Glutamatergic neuron (in vitro differentiated cells): ENCODE measurements around the gene MRC1. TPM values are rescaled to one million over a fixed set of nuclear protein-coding genes. Genes with fewer than 3 reads are reported as not detected.
A peak's percentile ranks its signal among the peaks of the same experiment; 100 is the strongest.
"Not testable (repeated sequence)": the region's sequence is repeated elsewhere in the genome, so short reads cannot be mapped to it uniquely, and the experiment has no call there.

Experiments
- DNase-seq: peaks from one replicate; pipeline ENCODE4 v3.0.0; 2022
- H3K27ac Mint-ChIP-seq: one replicate; pipeline ENCODE4 v1.8.0; 2020; ENCODE audit warnings: mild to moderate bottlenecking, mixed read lengths, inconsistent platforms; ENCODE audit not compliant: unreplicated experiment
- H3K27me3 Mint-ChIP-seq: one replicate; pipeline ENCODE4 v1.8.0; 2020; ENCODE audit warnings: mild to moderate bottlenecking, moderate library complexity, mixed read lengths, inconsistent platforms; ENCODE audit not compliant: unreplicated experiment
- H3K36me3 Mint-ChIP-seq: one replicate; pipeline ENCODE4 v1.8.0; 2020; ENCODE audit warnings: mild to moderate bottlenecking, mixed read lengths, inconsistent platforms; ENCODE audit not compliant: unreplicated experiment
- H3K4me1 Mint-ChIP-seq: one replicate; pipeline ENCODE4 v1.8.0; 2020; ENCODE audit warnings: mild to moderate bottlenecking, low read depth, mixed read lengths, inconsistent platforms; ENCODE audit not compliant: unreplicated experiment
- H3K4me3 Mint-ChIP-seq: one replicate; pipeline ENCODE4 v1.8.0; 2020; ENCODE audit warnings: mild to moderate bottlenecking, mixed read lengths, inconsistent platforms; ENCODE audit not compliant: unreplicated experiment
- H3K9me3 Mint-ChIP-seq: one replicate; pipeline ENCODE4 v1.8.0; 2020; ENCODE audit warnings: mild to moderate bottlenecking, moderate library complexity, mixed read lengths, inconsistent platforms; ENCODE audit not compliant: unreplicated experiment
- microRNA-seq: library from miRNA; unstranded; fragments of <30 nt; microRNA quantifications from one replicate; pipeline ENCODE4, GENCODE V29; 2020; ENCODE audit not compliant: unreplicated experiment
- total RNA-seq: library from RNA; stranded (reverse); fragmentation: NEBNext Ultra II Directional; extraction: Animal tissue kit (Norgen Biotek cat#: 25700); gene quantifications from one replicate; pipeline ENCODE4 v1.2.1, GENCODE V29; 2021; ENCODE audit not compliant: unreplicated experiment
- TF ChIP-seq, protein P1 (sequence below): fragments of 200-600 bp; sonication (generic); IDR thresholded peaks from one replicate; pipeline ENCODE4 v1.5.0; 2021; ENCODE audit not compliant: partially characterized antibody, unreplicated experiment

Gene MRC1
- total RNA-seq, 1 donor from 2014 or later, result 7.9 TPM

- Mint-ChIP-seq H3K4me1 (peaks cover 17% of the 10 kb centered on the region), H3K27me3 (peaks cover 3% of the 10 kb centered on the region), H3K4me3 (no peak within 1 kb of the TSS), H3K36me3 (peaks cover 7% of the 10 kb centered on the region), H3K27ac (no peak within 1 kb of the TSS), H3K9me3 (peaks cover 2% of the 10 kb centered on the region)
- TF ChIP-seq, protein P1, sequence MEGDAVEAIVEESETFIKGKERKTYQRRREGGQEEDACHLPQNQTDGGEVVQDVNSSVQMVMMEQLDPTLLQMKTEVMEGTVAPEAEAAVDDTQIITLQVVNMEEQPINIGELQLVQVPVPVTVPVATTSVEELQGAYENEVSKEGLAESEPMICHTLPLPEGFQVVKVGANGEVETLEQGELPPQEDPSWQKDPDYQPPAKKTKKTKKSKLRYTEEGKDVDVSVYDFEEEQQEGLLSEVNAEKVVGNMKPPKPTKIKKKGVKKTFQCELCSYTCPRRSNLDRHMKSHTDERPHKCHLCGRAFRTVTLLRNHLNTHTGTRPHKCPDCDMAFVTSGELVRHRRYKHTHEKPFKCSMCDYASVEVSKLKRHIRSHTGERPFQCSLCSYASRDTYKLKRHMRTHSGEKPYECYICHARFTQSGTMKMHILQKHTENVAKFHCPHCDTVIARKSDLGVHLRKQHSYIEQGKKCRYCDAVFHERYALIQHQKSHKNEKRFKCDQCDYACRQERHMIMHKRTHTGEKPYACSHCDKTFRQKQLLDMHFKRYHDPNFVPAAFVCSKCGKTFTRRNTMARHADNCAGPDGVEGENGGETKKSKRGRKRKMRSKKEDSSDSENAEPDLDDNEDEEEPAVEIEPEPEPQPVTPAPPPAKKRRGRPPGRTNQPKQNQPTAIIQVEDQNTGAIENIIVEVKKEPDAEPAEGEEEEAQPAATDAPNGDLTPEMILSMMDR, result no peak
- no peak for DNase-seq
Observed at GRCh38 chr10:17951868-17952371, 142.8 kb downstream of the MRC1 start, which contains the start of gene SLC39A12. Gene SLC39A12 (plus strand): TSS chr10:17951918. CDS start chr10:17953277, 1,359 bp downstream.

DNA sequence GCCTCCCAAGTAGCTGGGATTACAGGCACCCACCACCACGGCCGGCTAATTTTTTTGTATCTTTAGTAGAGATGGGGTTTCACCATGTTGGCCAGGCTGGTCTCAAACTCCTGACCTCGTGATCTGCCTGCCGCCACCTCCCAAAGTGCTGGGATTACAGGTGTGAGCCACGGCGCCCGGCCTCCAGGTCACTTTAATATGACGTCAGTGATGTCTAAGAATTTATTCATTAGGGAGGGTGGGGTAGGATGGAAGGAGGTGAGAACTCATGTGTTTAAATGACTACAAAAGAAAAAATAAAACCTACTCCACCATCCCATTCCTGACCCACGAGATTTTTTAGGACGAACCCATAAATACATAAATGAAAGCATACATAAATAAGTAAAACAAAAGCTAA, 145.2 kb downstream of the MRC1 start:
- not testable (repeated sequence) for H3K27ac Mint-ChIP-seq, H3K9me3 Mint-ChIP-seq, H3K4me3 Mint-ChIP-seq, H3K27me3 Mint-ChIP-seq, DNase-seq
- Mint-ChIP-seq H3K4me1 (peaks cover 17% of the 10 kb centered on the region), H3K36me3 (peaks cover 10% of the 10 kb centered on the region)

DNA sequence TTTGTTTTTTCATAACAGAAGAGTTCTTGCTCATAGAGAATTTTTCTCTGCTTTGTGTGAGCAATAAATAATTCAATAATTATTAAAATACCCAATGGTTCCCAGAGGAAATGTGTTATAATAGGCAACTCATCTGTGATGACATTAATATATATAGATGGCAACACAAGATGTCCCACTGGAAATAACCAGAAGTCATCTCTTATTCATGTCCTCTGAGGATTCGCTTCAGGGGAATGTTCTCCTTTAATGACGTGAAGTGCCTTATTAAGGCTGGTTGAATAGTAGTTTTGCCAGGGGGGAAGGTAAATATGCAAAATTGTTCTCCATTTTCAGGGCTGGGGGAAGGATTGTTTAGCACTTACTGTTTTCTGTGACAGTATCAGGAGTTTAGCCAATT, 145.7 kb downstream of the MRC1 start:
- TF ChIP-seq, protein P1, result no peak
- Mint-ChIP-seq H3K4me1 (peaks cover 17% of the 10 kb centered on the region), H3K27me3 (peaks cover 3% of the 10 kb centered on the region), H3K36me3 (peaks cover 15% of the 10 kb centered on the region), H3K9me3 (peaks cover 2% of the 10 kb centered on the region), H3K4me3 (no peak overlapping the region), H3K27ac (no peak overlapping the region)
- no peak for DNase-seq

- H3K9me3 Mint-ChIP-seq, result peaks cover 2% of the 10 kb centered on the region
- TF ChIP-seq, protein P1, result no peak
- DNase-seq, result no peak
- no peak overlapping the region for H3K27ac Mint-ChIP-seq
- H3K36me3 Mint-ChIP-seq, result peaks cover 14% of the 10 kb centered on the region
- H3K4me1 Mint-ChIP-seq, result peaks cover 17% of the 10 kb centered on the region
- no peak overlapping the region for H3K4me3 Mint-ChIP-seq
- H3K27me3 Mint-ChIP-seq, result peaks cover 3% of the 10 kb centered on the region
Observed at GRCh38 chr10:17958049-17958448, 148.9 kb downstream of the MRC1 start.

DNA sequence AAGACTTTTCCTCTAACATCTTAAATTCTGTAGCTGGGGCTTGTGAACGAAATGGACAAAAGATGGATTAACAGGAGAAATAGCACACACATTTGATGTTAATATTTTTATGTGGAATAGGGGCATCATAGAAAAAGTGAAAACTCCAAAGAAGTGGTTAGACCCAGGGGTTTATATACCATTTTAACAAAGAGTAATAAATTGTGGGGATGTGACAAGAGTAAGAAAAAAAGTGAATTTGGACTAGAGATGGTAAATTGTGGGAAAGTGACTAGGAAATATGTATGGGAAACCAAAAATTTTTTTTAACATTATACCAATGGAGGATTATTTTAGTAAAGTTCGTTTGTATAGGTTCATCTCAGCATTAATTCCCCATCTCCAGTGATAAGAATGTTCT, 150.7 kb downstream of the MRC1 start:
- no peak overlapping the region for H3K4me3 Mint-ChIP-seq
- peaks cover 14% of the 10 kb centered on the region for H3K4me1 Mint-ChIP-seq
- H3K27ac Mint-ChIP-seq, result no peak overlapping the region
- peaks cover 18% of the 10 kb centered on the region for H3K36me3 Mint-ChIP-seq
- DNase-seq, result no peak
- peaks cover 3% of the 10 kb centered on the region for H3K27me3 Mint-ChIP-seq
- TF ChIP-seq, protein P1, result no peak
- no peaks in the 10 kb centered on the region for H3K9me3 Mint-ChIP-seq

Small RNA genes lying within 50 kb of the gene (microRNA-seq; reads per million reads assigned to microRNA genes)
- 32.7 reads per million, percentile 64 among the genes with 10 or more reads in this experiment for gene MIR511

Other genes with a start within 250 kb of the MRC1 start
- gene HACD1, start 192.0 kb upstream of the MRC1 start, total RNA-seq, result 5.4 TPM
- 81.0 TPM for gene STAM, start 165.2 kb upstream of the MRC1 start, total RNA-seq
- gene TMEM236, start 57.1 kb upstream of the MRC1 start, total RNA-seq, result 0.07 TPM
- not detected for gene SLC39A12, start 142.6 kb downstream of the MRC1 start, total RNA-seq